Measurements from ENCODE around the gene CACNA2D3. TPM values are rescaled to one million over a fixed set of nuclear protein-coding genes. Genes with fewer than 3 reads are reported as not detected.

Gene CACNA2D3
- total RNA-seq, 4 donors from 2014 or later: 0.55 to 3.4 (median 1.6) TPM

DNA sequence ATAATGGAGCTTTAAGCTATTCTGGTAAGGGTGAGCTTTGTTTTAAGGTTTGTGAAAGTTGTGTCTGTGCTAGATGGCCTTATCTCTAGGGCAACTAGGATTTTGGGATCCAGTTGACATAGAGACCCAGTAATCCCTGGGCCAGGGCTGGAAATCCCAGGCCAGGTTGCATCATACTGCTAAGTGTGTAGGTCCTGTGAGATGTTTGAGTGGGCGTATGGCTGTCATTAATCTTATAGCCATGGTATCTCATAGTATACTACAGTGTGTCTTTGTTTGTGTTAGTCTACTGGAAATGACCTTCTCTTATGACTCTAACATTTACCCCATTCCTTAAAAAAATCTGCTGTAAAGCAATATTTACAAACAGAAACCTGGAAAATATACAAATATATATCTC lies 151.4 kb downstream of the CACNA2D3 start:
- H3K4me1 ChIP-seq: no peaks in the 10 kb centered on the region
- 71 to 75% methylated on average over 1 of the region's 1 CpG for WGBS, 2 donors (ENCODE audit: low coverage in 1 of 2)
- H3K4me3 ChIP-seq: no peak overlapping the region
- intact Hi-C loops (cut with DNase I; ENCODE audit: low total_unique reads): no loop called here
- no peak for TF ChIP-seq POLR2A (IDR thresholded peaks at IDR 0.05)
- TF ChIP-seq, protein P1, sequence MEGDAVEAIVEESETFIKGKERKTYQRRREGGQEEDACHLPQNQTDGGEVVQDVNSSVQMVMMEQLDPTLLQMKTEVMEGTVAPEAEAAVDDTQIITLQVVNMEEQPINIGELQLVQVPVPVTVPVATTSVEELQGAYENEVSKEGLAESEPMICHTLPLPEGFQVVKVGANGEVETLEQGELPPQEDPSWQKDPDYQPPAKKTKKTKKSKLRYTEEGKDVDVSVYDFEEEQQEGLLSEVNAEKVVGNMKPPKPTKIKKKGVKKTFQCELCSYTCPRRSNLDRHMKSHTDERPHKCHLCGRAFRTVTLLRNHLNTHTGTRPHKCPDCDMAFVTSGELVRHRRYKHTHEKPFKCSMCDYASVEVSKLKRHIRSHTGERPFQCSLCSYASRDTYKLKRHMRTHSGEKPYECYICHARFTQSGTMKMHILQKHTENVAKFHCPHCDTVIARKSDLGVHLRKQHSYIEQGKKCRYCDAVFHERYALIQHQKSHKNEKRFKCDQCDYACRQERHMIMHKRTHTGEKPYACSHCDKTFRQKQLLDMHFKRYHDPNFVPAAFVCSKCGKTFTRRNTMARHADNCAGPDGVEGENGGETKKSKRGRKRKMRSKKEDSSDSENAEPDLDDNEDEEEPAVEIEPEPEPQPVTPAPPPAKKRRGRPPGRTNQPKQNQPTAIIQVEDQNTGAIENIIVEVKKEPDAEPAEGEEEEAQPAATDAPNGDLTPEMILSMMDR (IDR thresholded peaks at IDR 0.05): no peak
- H3K36me3 ChIP-seq: no peaks in the 10 kb centered on the region
- no peaks in the 10 kb centered on the region for H3K27me3 ChIP-seq
- no peaks in the 10 kb centered on the region for H3K9me3 ChIP-seq
- H3K27ac ChIP-seq: no peak overlapping the region
- no peak for DNase-seq
- in situ Hi-C loops (cut with MboI; ENCODE audit: low pct_ligation_motif_present in 1 of 4, low pct_unique_long_range_greater_than_20kb in 1 of 4, low sequenced_read_pairs in 3 of 4): no loop called here

DNA sequence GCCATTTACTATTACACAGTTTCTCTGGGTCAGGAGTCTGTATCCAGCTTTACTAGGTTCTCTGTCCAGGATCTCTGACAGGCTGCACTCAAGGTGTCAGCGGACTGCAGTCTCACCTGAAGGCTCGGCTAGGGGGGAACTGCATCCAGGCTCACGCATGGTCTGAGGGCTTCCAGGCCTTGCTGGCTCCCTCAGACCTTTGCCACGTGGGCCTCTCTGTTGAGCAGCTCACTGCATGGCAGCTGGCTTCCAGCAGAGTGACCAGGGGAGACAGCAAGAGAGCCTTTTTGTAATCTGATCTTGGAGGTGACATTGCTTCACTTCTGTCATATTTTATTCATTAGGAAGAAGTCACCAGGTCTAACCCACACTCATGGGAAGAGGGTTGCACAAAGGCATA lies 152.3 kb downstream of the CACNA2D3 start:
- WGBS, 2 donors (ENCODE audit: low coverage in 1 of 2): 73% methylated on average over 4 of the region's 4 CpGs; no CpG with 5 or more reads in 1 of the 2 donors
- TF ChIP-seq, protein P1 (IDR thresholded peaks at IDR 0.05): no peak
- H3K4me3 ChIP-seq: no peak overlapping the region
- in situ Hi-C loops (cut with MboI; ENCODE audit: low pct_ligation_motif_present in 1 of 4, low pct_unique_long_range_greater_than_20kb in 1 of 4, low sequenced_read_pairs in 3 of 4): no loop called here
- intact Hi-C loops (cut with DNase I; ENCODE audit: low total_unique reads): no loop called here
- H3K4me1 ChIP-seq: no peaks in the 10 kb centered on the region
- H3K9me3 ChIP-seq: no peaks in the 10 kb centered on the region
- H3K27ac ChIP-seq: no peak overlapping the region
- no peaks in the 10 kb centered on the region for H3K36me3 ChIP-seq
- H3K27me3 ChIP-seq: no peaks in the 10 kb centered on the region
- DNase-seq: no peak

DNA sequence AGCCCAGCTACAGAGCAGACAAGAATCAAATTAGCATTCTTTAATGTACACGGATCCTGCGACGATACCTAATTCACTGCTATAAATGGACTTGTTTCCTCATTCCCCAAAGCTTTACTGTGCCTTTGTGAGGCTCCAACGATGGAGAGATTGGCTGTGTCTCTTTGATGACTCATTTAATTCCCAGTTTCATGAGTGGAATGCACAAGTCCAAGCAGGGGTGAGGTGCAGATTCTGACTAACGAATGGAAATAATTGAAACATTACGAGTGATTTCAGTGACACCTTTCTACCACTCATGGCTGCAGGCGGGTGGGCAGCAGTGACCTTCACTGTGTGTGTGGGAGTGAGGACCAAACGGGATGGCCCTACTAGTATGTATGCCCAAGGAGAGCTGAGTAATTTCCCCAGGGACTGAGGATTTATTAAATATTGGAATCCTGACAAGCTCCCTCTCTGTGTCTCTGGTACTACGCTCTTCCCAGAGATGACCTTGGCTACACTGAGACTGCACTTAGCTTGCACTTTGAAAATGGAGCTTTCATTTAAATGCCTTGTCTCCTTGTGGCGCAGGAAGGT lies 156.7 kb downstream of the CACNA2D3 start:
- intact Hi-C loops (cut with DNase I; ENCODE audit: low total_unique reads) (no loop called here), in situ Hi-C loops (cut with MboI; ENCODE audit: low pct_ligation_motif_present in 1 of 4, low pct_unique_long_range_greater_than_20kb in 1 of 4, low sequenced_read_pairs in 3 of 4) (no loop called here)
- DNase-seq: no peak
- no peak overlapping the region for H3K27ac ChIP-seq
- H3K9me3 ChIP-seq: no peaks in the 10 kb centered on the region
- no peaks in the 10 kb centered on the region for H3K36me3 ChIP-seq
- H3K4me3 ChIP-seq: no peak overlapping the region
- 61 to 69% methylated on average over 9 to 10 of the region's 10 CpGs for WGBS, 2 donors (ENCODE audit: low coverage in 1 of 2)
- no peak for TF ChIP-seq POLR2A (IDR thresholded peaks at IDR 0.05)
- TF ChIP-seq POLR2AphosphoS5 (IDR thresholded peaks at IDR 0.05): no peak
- TF ChIP-seq, protein P1 (IDR thresholded peaks at IDR 0.05): no peak
- no peak for TF ChIP-seq EP300 (IDR thresholded peaks at IDR 0.05; ENCODE audit: low read depth)
- no peaks in the 10 kb centered on the region for H3K4me1 ChIP-seq
- H3K27me3 ChIP-seq: peaks cover 4% of the 10 kb centered on the region

DNA sequence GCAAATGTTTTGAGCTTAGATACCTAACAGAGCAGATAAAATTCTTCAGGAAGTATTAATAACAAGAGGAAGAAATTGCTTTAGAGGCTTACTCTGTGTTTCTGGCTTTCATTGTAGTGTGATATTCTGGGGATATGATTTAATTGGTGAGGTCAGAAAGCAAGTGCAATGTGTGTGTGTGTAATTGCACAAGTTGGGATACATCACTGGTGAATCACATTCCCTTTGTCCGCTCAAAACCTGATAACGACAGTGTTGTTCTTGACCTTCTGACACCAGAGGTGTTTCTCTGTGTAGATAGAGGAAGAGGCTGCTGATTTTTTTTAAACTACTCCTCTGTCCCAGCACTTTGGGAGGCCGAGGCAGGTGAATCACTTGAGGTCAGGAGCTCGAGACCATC lies 161.1 kb downstream of the CACNA2D3 start:
- no peaks in the 10 kb centered on the region for H3K4me1 ChIP-seq
- DNase-seq: no peak
- TF ChIP-seq EP300 (IDR thresholded peaks at IDR 0.05; ENCODE audit: low read depth): no peak
- TF ChIP-seq, protein P1 (IDR thresholded peaks at IDR 0.05): no peak
- no peak for TF ChIP-seq POLR2AphosphoS5 (IDR thresholded peaks at IDR 0.05)
- TF ChIP-seq POLR2A (IDR thresholded peaks at IDR 0.05): no peak
- H3K36me3 ChIP-seq: no peaks in the 10 kb centered on the region
- no peak overlapping the region for H3K4me3 ChIP-seq
- in situ Hi-C loops (cut with MboI; ENCODE audit: low pct_ligation_motif_present in 1 of 4, low pct_unique_long_range_greater_than_20kb in 1 of 4, low sequenced_read_pairs in 3 of 4): no loop called here
- WGBS, 2 donors (ENCODE audit: low coverage in 1 of 2): 80% methylated on average over 4 of the region's 4 CpGs; no CpG with 5 or more reads in 1 of the 2 donors
- H3K27ac ChIP-seq: no peak overlapping the region
- intact Hi-C loops (cut with DNase I; ENCODE audit: low total_unique reads): no loop called here
- H3K9me3 ChIP-seq: no peaks in the 10 kb centered on the region
- H3K27me3 ChIP-seq: peaks cover 4% of the 10 kb centered on the region

All from transverse colon (tissue), 4 donors.